HEK293 (cell line): ENCODE data around the gene LZIC.

Experiments
- KLF1 ChIP-seq: fragments of 450-650 bp; formaldehyde crosslinking; IDR thresholded peaks from 2 replicates; pipeline ENCODE4 v1.5.1; 2016; ENCODE audit warnings: missing biosample characterization, missing genetic modification characterization
- KLF16 ChIP-seq: fragments of 450-650 bp; formaldehyde crosslinking; IDR thresholded peaks from 2 replicates; pipeline ENCODE4 v1.5.1; 2017; ENCODE audit warnings: missing biosample characterization, missing genetic modification characterization
- ZEB2 ChIP-seq: fragments of 450-650 bp; formaldehyde crosslinking; IDR thresholded peaks from 2 replicates; pipeline ENCODE4 v1.5.1; 2016; ENCODE audit warnings: missing biosample characterization, missing genetic modification characterization
- ZNF302 ChIP-seq: fragments of 450-650 bp; formaldehyde crosslinking; IDR thresholded peaks from 2 replicates; pipeline ENCODE4 v1.5.1; 2016; ENCODE audit warnings: missing biosample characterization, missing genetic modification characterization, low read depth
- ZNF629 ChIP-seq: fragments of 450-650 bp; formaldehyde crosslinking; IDR thresholded peaks from 2 replicates; pipeline ENCODE4 v1.5.1; 2017; ENCODE audit warnings: missing biosample characterization, missing genetic modification characterization
- ZNF639 ChIP-seq: fragments of 450-650 bp; formaldehyde crosslinking; IDR thresholded peaks from 2 replicates; pipeline ENCODE4 v1.5.1; 2016; ENCODE audit warnings: missing biosample characterization, missing genetic modification characterization
- ZSCAN18 ChIP-seq: fragments of 450-650 bp; formaldehyde crosslinking; IDR thresholded peaks from 2 replicates; pipeline ENCODE4 v1.5.1; 2016; ENCODE audit warnings: missing biosample characterization, missing genetic modification characterization
- TF ChIP-seq, protein P1 (sequence below): fragments of 450-650 bp; formaldehyde crosslinking; IDR thresholded peaks from 2 replicates; pipeline ENCODE4 v1.5.1; 2016; ENCODE audit warnings: missing biosample characterization, missing genetic modification characterization
- TF ChIP-seq, protein P2 (sequence below): fragments of 450-650 bp; formaldehyde crosslinking; IDR thresholded peaks from 2 replicates; pipeline ENCODE4 v1.5.1; 2016; ENCODE audit warnings: missing biosample characterization, missing genetic modification characterization

DNA sequence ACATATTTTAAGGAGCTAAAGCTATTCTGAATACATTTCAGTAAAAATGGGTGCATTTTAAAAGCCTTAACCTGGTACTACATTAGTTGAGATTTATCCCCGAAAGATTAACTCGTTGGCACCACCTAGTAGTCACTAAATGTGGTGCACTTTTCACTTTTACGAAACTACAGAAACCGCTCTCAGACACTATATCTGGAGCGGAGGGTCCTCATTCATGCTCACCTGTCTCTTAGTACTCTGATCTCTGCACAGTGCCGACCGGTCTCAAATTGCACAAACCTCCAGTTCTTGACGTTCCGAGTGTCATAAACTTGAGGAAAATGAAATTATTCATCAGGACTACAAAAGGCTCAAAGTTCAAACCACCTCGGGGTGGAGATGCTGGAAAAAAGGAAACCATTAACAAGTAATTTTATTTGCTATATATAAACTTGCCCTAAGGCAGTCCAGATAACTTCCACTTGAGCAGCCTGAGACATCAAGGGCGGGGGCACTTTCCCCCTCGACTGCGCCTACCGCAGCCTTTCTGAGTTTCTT, 722 bp downstream of the LZIC start:
- TF ChIP-seq, protein P1, sequence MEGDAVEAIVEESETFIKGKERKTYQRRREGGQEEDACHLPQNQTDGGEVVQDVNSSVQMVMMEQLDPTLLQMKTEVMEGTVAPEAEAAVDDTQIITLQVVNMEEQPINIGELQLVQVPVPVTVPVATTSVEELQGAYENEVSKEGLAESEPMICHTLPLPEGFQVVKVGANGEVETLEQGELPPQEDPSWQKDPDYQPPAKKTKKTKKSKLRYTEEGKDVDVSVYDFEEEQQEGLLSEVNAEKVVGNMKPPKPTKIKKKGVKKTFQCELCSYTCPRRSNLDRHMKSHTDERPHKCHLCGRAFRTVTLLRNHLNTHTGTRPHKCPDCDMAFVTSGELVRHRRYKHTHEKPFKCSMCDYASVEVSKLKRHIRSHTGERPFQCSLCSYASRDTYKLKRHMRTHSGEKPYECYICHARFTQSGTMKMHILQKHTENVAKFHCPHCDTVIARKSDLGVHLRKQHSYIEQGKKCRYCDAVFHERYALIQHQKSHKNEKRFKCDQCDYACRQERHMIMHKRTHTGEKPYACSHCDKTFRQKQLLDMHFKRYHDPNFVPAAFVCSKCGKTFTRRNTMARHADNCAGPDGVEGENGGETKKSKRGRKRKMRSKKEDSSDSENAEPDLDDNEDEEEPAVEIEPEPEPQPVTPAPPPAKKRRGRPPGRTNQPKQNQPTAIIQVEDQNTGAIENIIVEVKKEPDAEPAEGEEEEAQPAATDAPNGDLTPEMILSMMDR (tag by site-specific recombination): no peak
- TF ChIP-seq KLF16 (no peak), ZEB2 (no peak), ZNF302 (tag by site-specific recombination) (no peak), KLF1 (tag by site-specific recombination) (no peak), ZNF639 (tag by site-specific recombination) (no peak), ZNF629 (tag by site-specific recombination) (no peak), ZSCAN18 (no peak)
- TF ChIP-seq, protein P2, sequence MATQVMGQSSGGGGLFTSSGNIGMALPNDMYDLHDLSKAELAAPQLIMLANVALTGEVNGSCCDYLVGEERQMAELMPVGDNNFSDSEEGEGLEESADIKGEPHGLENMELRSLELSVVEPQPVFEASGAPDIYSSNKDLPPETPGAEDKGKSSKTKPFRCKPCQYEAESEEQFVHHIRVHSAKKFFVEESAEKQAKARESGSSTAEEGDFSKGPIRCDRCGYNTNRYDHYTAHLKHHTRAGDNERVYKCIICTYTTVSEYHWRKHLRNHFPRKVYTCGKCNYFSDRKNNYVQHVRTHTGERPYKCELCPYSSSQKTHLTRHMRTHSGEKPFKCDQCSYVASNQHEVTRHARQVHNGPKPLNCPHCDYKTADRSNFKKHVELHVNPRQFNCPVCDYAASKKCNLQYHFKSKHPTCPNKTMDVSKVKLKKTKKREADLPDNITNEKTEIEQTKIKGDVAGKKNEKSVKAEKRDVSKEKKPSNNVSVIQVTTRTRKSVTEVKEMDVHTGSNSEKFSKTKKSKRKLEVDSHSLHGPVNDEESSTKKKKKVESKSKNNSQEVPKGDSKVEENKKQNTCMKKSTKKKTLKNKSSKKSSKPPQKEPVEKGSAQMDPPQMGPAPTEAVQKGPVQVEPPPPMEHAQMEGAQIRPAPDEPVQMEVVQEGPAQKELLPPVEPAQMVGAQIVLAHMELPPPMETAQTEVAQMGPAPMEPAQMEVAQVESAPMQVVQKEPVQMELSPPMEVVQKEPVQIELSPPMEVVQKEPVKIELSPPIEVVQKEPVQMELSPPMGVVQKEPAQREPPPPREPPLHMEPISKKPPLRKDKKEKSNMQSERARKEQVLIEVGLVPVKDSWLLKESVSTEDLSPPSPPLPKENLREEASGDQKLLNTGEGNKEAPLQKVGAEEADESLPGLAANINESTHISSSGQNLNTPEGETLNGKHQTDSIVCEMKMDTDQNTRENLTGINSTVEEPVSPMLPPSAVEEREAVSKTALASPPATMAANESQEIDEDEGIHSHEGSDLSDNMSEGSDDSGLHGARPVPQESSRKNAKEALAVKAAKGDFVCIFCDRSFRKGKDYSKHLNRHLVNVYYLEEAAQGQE: no peak
